Neural cell (in vitro differentiated cells): ENCODE measurements around the gene WTAP. TPM values are rescaled to one million over a fixed set of nuclear protein-coding genes. Genes with fewer than 3 reads are reported as not detected.

Source experiments
- H2AFZ ChIP-seq: fragments of 200-600, 300-800 bp; sonication (generic), shearing (Covaris generic); 2 replicates; pipeline ENCODE4 v1.6.0; 2014; ENCODE audit warnings: low read depth, mild to moderate bottlenecking, antibody characterized with exemption, low read length, moderate library complexity
- H3F3A ChIP-seq: fragments of 200-600 bp; shearing (Covaris generic); 2 replicates; pipeline ENCODE4 v1.6.1; 2016; ENCODE audit warnings: mild to moderate bottlenecking, moderate library complexity, mixed read lengths, antibody characterized with exemption, low read length; ENCODE audit not compliant: insufficient read depth, poor library complexity, severe bottlenecking
- H3K27ac ChIP-seq: fragments of 200-600, 300-800 bp; sonication (generic), shearing (Covaris generic); 2 replicates; pipeline ENCODE4 v1.5.1; 2014; ENCODE audit warnings: mild to moderate bottlenecking, low read length, moderate library complexity
- H3K27me3 ChIP-seq: fragments of 300-800, 200-600 bp; sonication (generic), shearing (Covaris generic); 2 replicates; pipeline ENCODE4 v1.6.0; 2014; ENCODE audit warnings: mild to moderate bottlenecking, low read depth, low read length, moderate library complexity; ENCODE audit not compliant: insufficient read depth
- H3K36me3 ChIP-seq: fragments of 300-800, 200-600 bp; sonication (generic), shearing (Covaris generic); 2 replicates; pipeline ENCODE4 v1.5.1; 2014; ENCODE audit warnings: mild to moderate bottlenecking, antibody characterized with exemption, low read length, moderate library complexity; ENCODE audit not compliant: insufficient read depth
- H3K4me2 ChIP-seq: fragments of 300-800, 200-600 bp; sonication (generic), shearing (Covaris generic); 2 replicates; pipeline ENCODE4 v1.6.0; 2014; ENCODE audit warnings: mild to moderate bottlenecking, low read length
- H3K4me3 ChIP-seq: fragments of 300-800, 200-600 bp; sonication (generic), shearing (Covaris generic); 2 replicates; pipeline ENCODE4 v1.5.1; 2014; ENCODE audit warnings: mild to moderate bottlenecking, low read length, moderate library complexity
- H3K79me2 ChIP-seq: fragments of 200-600 bp; shearing (Covaris generic); replicated peaks from 2 replicates; pipeline ENCODE4 v1.6.0; 2014; ENCODE audit warnings: mild to moderate bottlenecking, low read length, moderate library complexity; ENCODE audit not compliant: insufficient read depth
- H3K9ac ChIP-seq: fragments of 300-800, 200-600 bp; sonication (generic), shearing (Covaris generic); 2 replicates; pipeline ENCODE4 v1.6.1; 2016; ENCODE audit warnings: mild to moderate bottlenecking, low read length, mixed read lengths
- H3K9me2 ChIP-seq: fragments of 200-600 bp; shearing (Covaris generic); 2 replicates; pipeline ENCODE4 v1.6.1; 2016; ENCODE audit warnings: mild to moderate bottlenecking, low read length, mixed read lengths; ENCODE audit not compliant: insufficient read depth
- H3K9me3 ChIP-seq: fragments of 200-600, 300-800 bp; sonication (generic), shearing (Covaris generic); 2 replicates; pipeline ENCODE4 v1.6.1; 2016; ENCODE audit warnings: mild to moderate bottlenecking, mixed run types, low read length, moderate library complexity, mixed read lengths
- H4K20me1 ChIP-seq: fragments of 200-600 bp; shearing (Covaris generic); 2 replicates; pipeline ENCODE4 v1.6.1; 2016; ENCODE audit warnings: mild to moderate bottlenecking, mixed run types; ENCODE audit not compliant: insufficient read depth
- CTCF ChIP-seq: fragments of 450-650 bp; IDR thresholded peaks from 2 replicates; pipeline ENCODE4 v1.5.1; 2014; ENCODE audit warnings: antibody characterized with exemption, mild to moderate bottlenecking, moderate library complexity; ENCODE audit not compliant: poor library complexity, severe bottlenecking
- EP300 ChIP-seq: fragments of 450-650 bp; conservative IDR thresholded peaks from 2 replicates; pipeline ENCODE4 v1.6.1; 2014; ENCODE audit warnings: antibody characterized with exemption, mild to moderate bottlenecking, moderate library complexity; ENCODE audit not compliant: poor library complexity, severe bottlenecking
- EZH2 ChIP-seq: fragments of 200-600, 300-800 bp; shearing (Covaris generic), sonication (generic); IDR thresholded peaks from 2 replicates; pipeline ENCODE4 v1.6.1; 2014; ENCODE audit warnings: antibody characterized with exemption, low read length, borderline replicate concordance, mild to moderate bottlenecking; ENCODE audit not compliant: insufficient read depth, poor library complexity, severe bottlenecking
- MXI1 ChIP-seq: fragments of 450-650 bp; conservative IDR thresholded peaks from 2 replicates; pipeline ENCODE4 v1.6.1; 2014; ENCODE audit warnings: antibody characterized with exemption, mild to moderate bottlenecking; ENCODE audit not compliant: poor library complexity, severe bottlenecking
- POLR2AphosphoS5 ChIP-seq: IDR thresholded peaks from 2 replicates; pipeline ENCODE4 v1.6.1; 2012
- RAD21 ChIP-seq: fragments of 450-650 bp; conservative IDR thresholded peaks from 2 replicates; pipeline ENCODE4 v1.6.1; 2014; ENCODE audit warnings: antibody characterized with exemption, mild to moderate bottlenecking, moderate library complexity
- SMC3 ChIP-seq: fragments of 450-650 bp; conservative IDR thresholded peaks from 2 replicates; pipeline ENCODE4 v1.6.1; 2014; ENCODE audit warnings: antibody characterized with exemption, mild to moderate bottlenecking, moderate library complexity; ENCODE audit not compliant: poor library complexity
- TAF1 ChIP-seq: IDR thresholded peaks from 2 replicates; pipeline ENCODE4 v1.6.1; 2012; ENCODE audit warnings: low read depth
- polyA plus RNA-seq: library from polyadenylated mRNA; depleted of rRNA; stranded (reverse); fragments of >200 nt; gene quantifications from 2 replicates; pipeline ENCODE4 v1.2.3, GENCODE V29; 2014
- TF ChIP-seq, protein P1 (sequence below): IDR thresholded peaks from 2 replicates; pipeline ENCODE4 v1.6.1; 2012; ENCODE audit warnings: borderline replicate concordance

The WTAP gene
- polyA plus RNA-seq, 1 donor from 2014 or later = 94.1 TPM

- Histone ChIP-seq H3K36me3 (peaks cover 25% of the 10 kb centered on the region), H3K27ac (no peak overlapping the region), H3K9ac (no peak overlapping the region), H3K79me2 (peaks cover 19% of the 10 kb centered on the region), H3K9me3 (no peaks in the 10 kb centered on the region), H3K27me3 (no peaks in the 10 kb centered on the region), H4K20me1 (no peaks in the 10 kb centered on the region), H3K4me2 (no peak overlapping the region), H2AFZ (no peak overlapping the region), H3F3A (no peaks in the 10 kb centered on the region), H3K9me2 (no peaks in the 10 kb centered on the region), H3K4me3 (no peak overlapping the region)
- TF ChIP-seq EP300 (no peak), MXI1 (no peak), CTCF (no peak), RAD21 (no peak), SMC3 (no peak), EZH2 (no peak), POLR2AphosphoS5 (no peak), TAF1 (no peak)
- TF ChIP-seq, protein P1, sequence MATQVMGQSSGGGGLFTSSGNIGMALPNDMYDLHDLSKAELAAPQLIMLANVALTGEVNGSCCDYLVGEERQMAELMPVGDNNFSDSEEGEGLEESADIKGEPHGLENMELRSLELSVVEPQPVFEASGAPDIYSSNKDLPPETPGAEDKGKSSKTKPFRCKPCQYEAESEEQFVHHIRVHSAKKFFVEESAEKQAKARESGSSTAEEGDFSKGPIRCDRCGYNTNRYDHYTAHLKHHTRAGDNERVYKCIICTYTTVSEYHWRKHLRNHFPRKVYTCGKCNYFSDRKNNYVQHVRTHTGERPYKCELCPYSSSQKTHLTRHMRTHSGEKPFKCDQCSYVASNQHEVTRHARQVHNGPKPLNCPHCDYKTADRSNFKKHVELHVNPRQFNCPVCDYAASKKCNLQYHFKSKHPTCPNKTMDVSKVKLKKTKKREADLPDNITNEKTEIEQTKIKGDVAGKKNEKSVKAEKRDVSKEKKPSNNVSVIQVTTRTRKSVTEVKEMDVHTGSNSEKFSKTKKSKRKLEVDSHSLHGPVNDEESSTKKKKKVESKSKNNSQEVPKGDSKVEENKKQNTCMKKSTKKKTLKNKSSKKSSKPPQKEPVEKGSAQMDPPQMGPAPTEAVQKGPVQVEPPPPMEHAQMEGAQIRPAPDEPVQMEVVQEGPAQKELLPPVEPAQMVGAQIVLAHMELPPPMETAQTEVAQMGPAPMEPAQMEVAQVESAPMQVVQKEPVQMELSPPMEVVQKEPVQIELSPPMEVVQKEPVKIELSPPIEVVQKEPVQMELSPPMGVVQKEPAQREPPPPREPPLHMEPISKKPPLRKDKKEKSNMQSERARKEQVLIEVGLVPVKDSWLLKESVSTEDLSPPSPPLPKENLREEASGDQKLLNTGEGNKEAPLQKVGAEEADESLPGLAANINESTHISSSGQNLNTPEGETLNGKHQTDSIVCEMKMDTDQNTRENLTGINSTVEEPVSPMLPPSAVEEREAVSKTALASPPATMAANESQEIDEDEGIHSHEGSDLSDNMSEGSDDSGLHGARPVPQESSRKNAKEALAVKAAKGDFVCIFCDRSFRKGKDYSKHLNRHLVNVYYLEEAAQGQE = no peak
Observed at GRCh38 chr6:159769470-159769869, 42.2 kb downstream of the WTAP start.

DNA sequence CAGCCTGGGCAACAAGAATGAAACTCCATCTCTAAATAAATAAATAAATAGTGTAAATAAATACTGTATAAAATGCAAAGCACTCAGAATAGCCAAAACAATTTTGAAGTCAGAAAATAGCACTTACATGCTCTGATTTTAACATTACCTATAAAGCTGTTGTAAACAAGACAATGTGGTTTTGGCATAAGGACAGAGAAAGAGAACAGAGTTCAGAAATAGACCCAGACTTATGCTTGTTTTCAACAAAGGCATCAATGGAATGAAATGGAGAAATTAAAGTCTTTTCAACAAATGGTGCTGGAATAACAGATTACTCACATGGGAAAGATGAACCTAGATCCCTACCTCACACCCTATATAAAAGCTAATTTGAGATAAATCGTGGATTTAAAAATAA is 44.9 kb downstream of the WTAP start:
- Histone ChIP-seq H2AFZ (no peak overlapping the region), H3K27me3 (no peaks in the 10 kb centered on the region), H3K27ac (no peak overlapping the region), H4K20me1 (no peaks in the 10 kb centered on the region), H3K9me3 (no peaks in the 10 kb centered on the region), H3K9me2 (no peaks in the 10 kb centered on the region), H3K4me3 (no peak overlapping the region), H3F3A (no peaks in the 10 kb centered on the region), H3K36me3 (peaks cover 21% of the 10 kb centered on the region), H3K4me2 (no peak overlapping the region), H3K9ac (no peak overlapping the region), H3K79me2 (peaks cover 8% of the 10 kb centered on the region)
- TF ChIP-seq MXI1 (no peak), EZH2 (no peak), EP300 (no peak), TAF1 (no peak), POLR2AphosphoS5 (no peak), CTCF (no peak)
